H9 (cell line): ENCODE results near the gene NRP2. TPM values are rescaled to one million over a fixed set of nuclear protein-coding genes. Genes with fewer than 3 reads are reported as not detected.

Experiments used
- DNase-seq: peaks from one replicate; pipeline ENCODE4 v3.0.0-alpha.2; 2017
- H2AFZ ChIP-seq: one replicate; pipeline ENCODE4 v1.6.1; 2013; ENCODE audit warnings: mild to moderate bottlenecking, low read length, control low read depth, moderate library complexity
- H2AK5ac ChIP-seq: 2 replicates; pipeline ENCODE4 v1.6.1; 2013; ENCODE audit warnings: low read length, control low read depth, mixed read lengths; ENCODE audit not compliant: insufficient read length
- H2BK120ac ChIP-seq: one replicate; pipeline ENCODE4 v1.6.1; 2013; ENCODE audit warnings: low read depth, mild to moderate bottlenecking, low read length, control low read depth, inconsistent platforms; ENCODE audit not compliant: poor library complexity, severe bottlenecking
- H2BK12ac ChIP-seq: 2 replicates; pipeline ENCODE4 v1.6.1; 2013; ENCODE audit warnings: low read length, control low read depth, mixed read lengths, low read depth; ENCODE audit not compliant: insufficient read length
- H2BK15ac ChIP-seq: 2 replicates; pipeline ENCODE4 v1.6.1; 2013; ENCODE audit warnings: low read depth, low read length, control low read depth
- H2BK20ac ChIP-seq: one replicate; pipeline ENCODE4 v1.6.1; 2013; ENCODE audit warnings: low read depth, mild to moderate bottlenecking, low read length, control low read depth, inconsistent platforms; ENCODE audit not compliant: poor library complexity, severe bottlenecking
- H2BK5ac ChIP-seq: 2 replicates; pipeline ENCODE4 v1.6.1; 2013; ENCODE audit warnings: low read length, control low read depth, mixed read lengths; ENCODE audit not compliant: insufficient read length
- H3K14ac ChIP-seq: 2 replicates; pipeline ENCODE4 v1.6.1; 2013; ENCODE audit warnings: low read length, control low read depth; ENCODE audit not compliant: insufficient read depth
- H3K18ac ChIP-seq: 2 replicates; pipeline ENCODE4 v1.6.1; 2013; ENCODE audit warnings: low read depth, mild to moderate bottlenecking, mixed read lengths, low read length, control low read depth; ENCODE audit not compliant: insufficient read length
- H3K23ac ChIP-seq: 2 replicates; pipeline ENCODE4 v1.6.1; 2013; ENCODE audit warnings: low read length, control low read depth, mixed read lengths, low read depth; ENCODE audit not compliant: insufficient read length
- H3K23me2 ChIP-seq: 2 replicates; pipeline ENCODE4 v1.6.1; 2013; ENCODE audit warnings: low read depth, mild to moderate bottlenecking, mixed read lengths, low read length, control low read depth; ENCODE audit not compliant: insufficient read length, poor library complexity, severe bottlenecking
- H3K27ac ChIP-seq: 2 replicates; pipeline ENCODE4 v1.5.1; 2013; ENCODE audit warnings: low read length, control low read depth, mixed read lengths, low read depth; ENCODE audit not compliant: insufficient read length
- H3K27me3 ChIP-seq: 2 replicates; pipeline ENCODE4 v1.6.1; 2013; ENCODE audit warnings: low read length, control low read depth, inconsistent platforms; ENCODE audit not compliant: insufficient read depth
- H3K4ac ChIP-seq: 2 replicates; pipeline ENCODE4 v1.6.1; 2013; ENCODE audit warnings: low read depth, mild to moderate bottlenecking, control low read depth, inconsistent platforms, low read length, moderate library complexity
- H3K4me1 ChIP-seq: 2 replicates; pipeline ENCODE4 v1.6.1; 2013; ENCODE audit warnings: low read length, control low read depth, inconsistent platforms; ENCODE audit not compliant: insufficient read depth
- H3K4me2 ChIP-seq: 2 replicates; pipeline ENCODE4 v1.6.1; 2013; ENCODE audit warnings: low read length, control low read depth, mixed read lengths; ENCODE audit not compliant: insufficient read length, insufficient read depth
- H3K56ac ChIP-seq: 2 replicates; pipeline ENCODE4 v1.6.1; 2013; ENCODE audit warnings: low read depth, mild to moderate bottlenecking, mixed read lengths, low read length, control low read depth; ENCODE audit not compliant: insufficient read length
- H3K79me1 ChIP-seq: 2 replicates; pipeline ENCODE4 v1.6.1; 2013; ENCODE audit warnings: low read depth, mild to moderate bottlenecking, moderate library complexity, low read length, control low read depth, inconsistent platforms; ENCODE audit not compliant: insufficient read depth, poor library complexity, severe bottlenecking
- H3K79me2 ChIP-seq: 2 replicates; pipeline ENCODE4 v1.6.1; 2013; ENCODE audit warnings: low read length, control low read depth, inconsistent platforms; ENCODE audit not compliant: insufficient read depth
- H3K9ac ChIP-seq: 2 replicates; pipeline ENCODE4 v1.6.1; 2013; ENCODE audit warnings: low read length, control low read depth, mixed read lengths; ENCODE audit not compliant: insufficient read length; ENCODE audit errors: extremely low read depth
- H3K9me3 ChIP-seq: one replicate; pipeline ENCODE4 v1.6.1; 2013; ENCODE audit warnings: low read depth, low read length, inconsistent platforms; ENCODE audit not compliant: control insufficient read depth
- H3T11ph ChIP-seq: one replicate; pipeline ENCODE4 v1.6.1; 2013; ENCODE audit warnings: mild to moderate bottlenecking, low read length, control low read depth, inconsistent platforms
- H4K20me1 ChIP-seq: one replicate; pipeline ENCODE4 v1.6.1; 2013; ENCODE audit not compliant: control insufficient read depth, insufficient read length, insufficient read depth
- H4K5ac ChIP-seq: 2 replicates; pipeline ENCODE4 v1.6.1; 2013; ENCODE audit warnings: low read depth, mild to moderate bottlenecking, mixed read lengths, low read length, control low read depth; ENCODE audit not compliant: insufficient read length
- H4K8ac ChIP-seq: replicated peaks from 2 replicates; pipeline ENCODE4 v1.6.1; 2013; ENCODE audit warnings: low read length, control low read depth, mixed read lengths, low read depth; ENCODE audit not compliant: insufficient read length
- H4K91ac ChIP-seq: 2 replicates; pipeline ENCODE4 v1.6.1; 2013; ENCODE audit warnings: low read depth, mild to moderate bottlenecking, moderate library complexity, mixed read lengths, low read length, control low read depth; ENCODE audit not compliant: insufficient read length
- H3K27ac Mint-ChIP-seq, 3 experiments: 2 replicates in 2 of 3; 3 replicates in 1 of 3; pipeline ENCODE4 v1.8.0; 2020 to 2021; ENCODE audit warnings: mixed read lengths in 3 of 3, mild to moderate bottlenecking in 1 of 3, moderate library complexity in 1 of 3
- H3K27me3 Mint-ChIP-seq: 2 replicates; pipeline ENCODE4 v1.8.0; 2021; ENCODE audit warnings: low read depth, mild to moderate bottlenecking, moderate library complexity, mixed read lengths
- H3K36me3 Mint-ChIP-seq, 3 experiments: 2 replicates in 2 of 3; 3 replicates in 1 of 3; pipeline ENCODE4 v1.8.0; 2020 to 2021; ENCODE audit warnings: low read depth in 3 of 3, mixed read lengths in 3 of 3; ENCODE audit not compliant: insufficient read depth in 1 of 3
- H3K4me1 Mint-ChIP-seq, 2 experiments: 2 replicates each; pipeline ENCODE4 v1.8.0; 2020; ENCODE audit warnings: mixed read lengths in 2 of 2
- H3K4me3 Mint-ChIP-seq, 2 experiments: 2 replicates in 1 of 2; 3 replicates in 1 of 2; pipeline ENCODE4 v1.8.0; 2020 to 2021; ENCODE audit warnings: mild to moderate bottlenecking in 2 of 2, mixed read lengths in 2 of 2, moderate library complexity in 1 of 2
- H3K9me3 Mint-ChIP-seq, 2 experiments: 2 replicates in 1 of 2; 3 replicates in 1 of 2; pipeline ENCODE4 v1.8.0; 2020; ENCODE audit warnings: mild to moderate bottlenecking in 2 of 2, mixed read lengths in 2 of 2, moderate library complexity in 1 of 2
- WGBS: extraction: QIAGEN DNeasy Blood & Tissue Kit; methylation state at CpG from one replicate; pipeline ENCODE4 v1.1.7; 2013; ENCODE audit warnings: missing lambda C conversion rate, low lambda C conversion rate, mixed read lengths; ENCODE audit not compliant: insufficient read length; ENCODE audit errors: extremely low coverage; 5-methylcytosine and 5-hydroxymethylcytosine counted together
- total RNA-seq: library from RNA; stranded (reverse); gene quantifications from 2 replicates; pipeline ENCODE4 v1.2.1, GENCODE V29; 2021
- TF ChIP-seq, protein P1 (sequence below): fragments of 200-600 bp; sonication (generic); conservative IDR thresholded peaks from 3 replicates; pipeline ENCODE4 v1.8.0; 2021; ENCODE audit warnings: antibody characterized with exemption, mild to moderate bottlenecking

NRP2 gene
- total RNA-seq, 1 experiment from 2014 or later, result 19.7 TPM

DNA sequence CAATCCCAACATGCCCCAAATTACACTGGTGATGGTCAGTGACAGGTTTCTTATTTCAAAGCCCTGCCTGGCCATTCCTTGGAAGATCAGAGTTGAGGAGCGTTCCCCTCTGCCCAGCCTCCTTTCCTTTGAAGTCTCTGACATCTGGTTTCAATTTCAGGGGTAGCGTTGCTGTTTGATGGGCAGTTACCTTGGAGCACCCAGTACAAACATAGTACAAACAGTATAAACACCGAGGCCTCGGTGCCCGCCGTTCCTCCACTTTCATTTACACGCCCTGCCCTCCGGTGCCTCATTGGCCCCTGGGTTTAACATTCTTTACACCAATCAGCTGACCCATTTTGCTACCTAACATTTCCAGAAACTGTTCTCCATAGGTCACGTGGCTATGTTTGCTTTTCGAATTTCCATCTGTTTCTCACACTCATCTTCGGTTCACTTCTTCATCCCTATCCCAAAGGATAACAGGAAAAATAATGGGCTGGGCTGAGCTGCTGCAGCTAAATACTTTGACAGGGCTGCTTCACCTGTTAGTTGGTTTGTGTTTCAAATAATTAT is 65.6 kb downstream of the NRP2 start:
- Histone ChIP-seq H3K14ac (no peak overlapping the region), H3K9me3 (no peaks in the 10 kb centered on the region), H3K23ac (no peak overlapping the region), H4K20me1 (no peaks in the 10 kb centered on the region), H2AFZ (no peak overlapping the region), H4K8ac (no peak overlapping the region), H2BK15ac (no peak overlapping the region), H3K4me1 (peaks cover 14% of the 10 kb centered on the region; the same call in 1 of the 2 replicates), H3K79me1 (no peaks in the 10 kb centered on the region), H2BK120ac (no peak overlapping the region), H3K9ac (no peak overlapping the region), H3K23me2 (no peaks in the 10 kb centered on the region), H2BK12ac (no peak overlapping the region), H3K27me3 (no peaks in the 10 kb centered on the region; the same call in 1 of the 2 replicates), H3K18ac (no peak overlapping the region), H3K27ac (no peak overlapping the region), H2BK5ac (no peak overlapping the region), H4K91ac (no peak overlapping the region), H3K56ac (no peak overlapping the region), H3K79me2 (no peaks in the 10 kb centered on the region), H3K4ac (no peak overlapping the region), H2AK5ac (no peak overlapping the region), H2BK20ac (no peak overlapping the region), H3T11ph (no peak overlapping the region), H3K4me2 (no peak overlapping the region), H4K5ac (no peak overlapping the region)
- no peaks in the 10 kb centered on the region for H3K27me3 Mint-ChIP-seq
- no peak overlapping the region for H3K4me3 Mint-ChIP-seq
- H3K36me3 Mint-ChIP-seq, result peaks cover 28 to 44% (median 34%) of the 10 kb centered on the region in 3 experiments
- TF ChIP-seq, protein P1, sequence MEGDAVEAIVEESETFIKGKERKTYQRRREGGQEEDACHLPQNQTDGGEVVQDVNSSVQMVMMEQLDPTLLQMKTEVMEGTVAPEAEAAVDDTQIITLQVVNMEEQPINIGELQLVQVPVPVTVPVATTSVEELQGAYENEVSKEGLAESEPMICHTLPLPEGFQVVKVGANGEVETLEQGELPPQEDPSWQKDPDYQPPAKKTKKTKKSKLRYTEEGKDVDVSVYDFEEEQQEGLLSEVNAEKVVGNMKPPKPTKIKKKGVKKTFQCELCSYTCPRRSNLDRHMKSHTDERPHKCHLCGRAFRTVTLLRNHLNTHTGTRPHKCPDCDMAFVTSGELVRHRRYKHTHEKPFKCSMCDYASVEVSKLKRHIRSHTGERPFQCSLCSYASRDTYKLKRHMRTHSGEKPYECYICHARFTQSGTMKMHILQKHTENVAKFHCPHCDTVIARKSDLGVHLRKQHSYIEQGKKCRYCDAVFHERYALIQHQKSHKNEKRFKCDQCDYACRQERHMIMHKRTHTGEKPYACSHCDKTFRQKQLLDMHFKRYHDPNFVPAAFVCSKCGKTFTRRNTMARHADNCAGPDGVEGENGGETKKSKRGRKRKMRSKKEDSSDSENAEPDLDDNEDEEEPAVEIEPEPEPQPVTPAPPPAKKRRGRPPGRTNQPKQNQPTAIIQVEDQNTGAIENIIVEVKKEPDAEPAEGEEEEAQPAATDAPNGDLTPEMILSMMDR, result no peak
- H3K4me1 Mint-ChIP-seq, result peaks cover 35 to 38% of the 10 kb centered on the region in 2 experiments
- no CpG with 5 or more reads among the region's 11 CpGs for WGBS
- no peak for DNase-seq
- H3K9me3 Mint-ChIP-seq, result no peaks in the 10 kb centered on the region
- H3K27ac Mint-ChIP-seq, result peak overlapping the region; percentile 30 to 68 (median 51); a peak in 4 of 7 replicates
